MM.1S (cell line): ENCODE data around the gene SIL1.

ENCODE experiments used
- EZH2phosphoT487 ChIP-seq: fragments of 300-600 bp; sonication (generic); IDR thresholded peaks from 2 replicates; pipeline ENCODE4 v1.6.1; 2018; ENCODE audit warnings: antibody characterized with exemption, low read length
- TF ChIP-seq, protein P1 (sequence below): fragments of 300-600 bp; sonication (generic); IDR thresholded peaks from 2 replicates; pipeline ENCODE4 v1.5.1; 2016; ENCODE audit warnings: antibody characterized with exemption, low read length, mixed read lengths

DNA sequence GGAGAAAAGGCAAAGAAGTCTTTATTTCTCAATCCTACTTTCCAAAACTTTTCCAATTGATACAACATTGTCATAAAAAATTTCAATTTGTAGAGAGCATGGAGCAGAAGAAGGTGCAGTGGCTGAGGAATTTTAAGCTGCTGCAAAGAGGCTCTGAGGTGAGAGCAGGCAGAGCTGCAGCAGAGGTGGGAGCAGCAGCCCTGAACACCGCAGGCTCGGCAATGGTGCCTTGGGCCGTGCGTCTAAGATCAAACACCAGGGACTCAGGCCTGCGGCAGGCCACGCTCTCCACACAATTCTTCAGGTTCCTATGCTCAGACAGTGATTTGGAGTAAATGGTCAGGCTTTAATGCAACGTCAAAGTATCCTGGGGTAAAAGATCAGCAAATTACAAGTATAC is 46.3 kb downstream of the SIL1 start:
- TF ChIP-seq, protein P1, sequence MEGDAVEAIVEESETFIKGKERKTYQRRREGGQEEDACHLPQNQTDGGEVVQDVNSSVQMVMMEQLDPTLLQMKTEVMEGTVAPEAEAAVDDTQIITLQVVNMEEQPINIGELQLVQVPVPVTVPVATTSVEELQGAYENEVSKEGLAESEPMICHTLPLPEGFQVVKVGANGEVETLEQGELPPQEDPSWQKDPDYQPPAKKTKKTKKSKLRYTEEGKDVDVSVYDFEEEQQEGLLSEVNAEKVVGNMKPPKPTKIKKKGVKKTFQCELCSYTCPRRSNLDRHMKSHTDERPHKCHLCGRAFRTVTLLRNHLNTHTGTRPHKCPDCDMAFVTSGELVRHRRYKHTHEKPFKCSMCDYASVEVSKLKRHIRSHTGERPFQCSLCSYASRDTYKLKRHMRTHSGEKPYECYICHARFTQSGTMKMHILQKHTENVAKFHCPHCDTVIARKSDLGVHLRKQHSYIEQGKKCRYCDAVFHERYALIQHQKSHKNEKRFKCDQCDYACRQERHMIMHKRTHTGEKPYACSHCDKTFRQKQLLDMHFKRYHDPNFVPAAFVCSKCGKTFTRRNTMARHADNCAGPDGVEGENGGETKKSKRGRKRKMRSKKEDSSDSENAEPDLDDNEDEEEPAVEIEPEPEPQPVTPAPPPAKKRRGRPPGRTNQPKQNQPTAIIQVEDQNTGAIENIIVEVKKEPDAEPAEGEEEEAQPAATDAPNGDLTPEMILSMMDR = no peak
- TF ChIP-seq EZH2phosphoT487 = no peak
